HEK293T (cell line): ENCODE results near the gene ARL15.

Experiments used
- BHLHE40 ChIP-seq: fragments of 450-650 bp; IDR thresholded peaks from 2 replicates; pipeline ENCODE4 v1.6.1; 2016; ENCODE audit warnings: mild to moderate bottlenecking, moderate library complexity, borderline replicate concordance
- CTBP1 ChIP-seq: fragments of 450-650 bp; IDR thresholded peaks from 2 replicates; pipeline ENCODE4 v1.6.1; 2016; ENCODE audit warnings: borderline replicate concordance
- FOXK2 ChIP-seq: fragments of 450-650 bp; IDR thresholded peaks from 2 replicates; pipeline ENCODE4 v1.6.1; 2016; ENCODE audit warnings: mild to moderate bottlenecking
- LEF1 ChIP-seq: fragments of 450-650 bp; IDR thresholded peaks from 2 replicates; pipeline ENCODE4 v1.6.1; 2017; ENCODE audit warnings: mild to moderate bottlenecking, borderline replicate concordance
- SP1 ChIP-seq: fragments of 450-650 bp; IDR thresholded peaks from 2 replicates; pipeline ENCODE4 v1.6.1; 2017

DNA sequence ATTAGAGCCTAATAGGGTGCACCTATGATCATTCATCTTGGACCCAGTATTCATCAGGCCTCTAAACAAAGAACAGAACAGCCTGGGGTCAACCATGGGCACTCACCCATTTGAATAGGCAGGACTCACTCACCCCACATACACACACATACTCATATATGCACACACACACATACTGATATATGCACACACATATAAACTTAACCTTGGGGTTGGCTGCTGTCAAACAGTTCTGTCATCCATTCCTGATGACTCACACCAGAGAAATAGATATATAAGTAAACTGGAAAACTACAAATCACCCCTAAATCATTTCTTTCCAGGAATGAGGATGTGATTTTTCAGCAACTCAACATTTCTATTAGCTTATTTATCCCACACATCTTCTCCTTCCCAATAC lies 51.3 kb downstream of the ARL15 start:
- TF ChIP-seq CTBP1 (no peak), FOXK2 (no peak), LEF1 (no peak), SP1 (no peak), BHLHE40 (no peak)
